CD4-positive, alpha-beta T cell (primary cell): ENCODE results near the gene POU2F1. TPM values are rescaled to one million over a fixed set of nuclear protein-coding genes. Genes with fewer than 3 reads are reported as not detected.
"Not testable (repeated sequence)": the region's sequence is repeated elsewhere in the genome, so short reads cannot be mapped to it uniquely, and the experiment has no call there.

ENCODE experiments used
- ATAC-seq: fragments of 200-7000 bp; cut with Tn5 transposase; one replicate; pipeline ENCODE4 v1.10.0; 2022; ENCODE audit warnings: mild to moderate bottlenecking; ENCODE audit not compliant: poor library complexity
- CTCF ChIA-PET: fragments of 350-600 bp; sonication (Branson Sonifier 250); formaldehyde crosslinking; loops from one replicate; lab custom pipeline; 2021; ENCODE audit warnings: antibody characterized with exemption, inconsistent platforms; lab: Charles Lee
- POLR2A ChIA-PET: fragments of 350-600 bp; sonication (Branson Sonifier 250); formaldehyde crosslinking; loops from one replicate; lab custom pipeline; 2021; ENCODE audit warnings: antibody characterized with exemption, inconsistent platforms; lab: Charles Lee
- DNase-seq, 14 experiments: peaks; one replicate each; pipeline ENCODE4 v3.0.0-alpha.2; 2013 to 2020; ENCODE audit warnings: mixed read lengths in 2 of 14
- H3K27ac ChIP-seq, 2 donors: one replicate each; pipeline versions ENCODE4 v1.5.1 to v1.7.0; 2013; ENCODE audit warnings: low read length in 2 of 2, low read depth in 1 of 2, mild to moderate bottlenecking in 1 of 2
- H3K27me3 ChIP-seq, 2 experiments: 1 replicate in 1 of 2; 2 replicates in 1 of 2; pipeline versions ENCODE4 v1.6.1 to v1.7.0; 2013; ENCODE audit warnings: low read length in 2 of 2, control low read depth in 1 of 2, mild to moderate bottlenecking in 1 of 2, moderate library complexity in 1 of 2; ENCODE audit not compliant: insufficient read depth in 2 of 2, control insufficient read depth in 1 of 2
- H3K36me3 ChIP-seq: one replicate; pipeline ENCODE4 v1.6.1; 2013; ENCODE audit warnings: low read length, control low read depth; ENCODE audit not compliant: insufficient read depth
- H3K4me1 ChIP-seq: one replicate; pipeline ENCODE4 v1.6.1; 2013; ENCODE audit warnings: low read length, control low read depth; ENCODE audit not compliant: insufficient read depth
- H3K4me3 ChIP-seq: one replicate; pipeline ENCODE4 v1.5.1; 2013; ENCODE audit warnings: mild to moderate bottlenecking, low read length, moderate library complexity
- H3K9me3 ChIP-seq, 2 experiments: 1 replicate in 1 of 2; 2 replicates in 1 of 2; pipeline versions ENCODE4 v1.6.1 to v1.7.0; 2013; ENCODE audit warnings: low read length in 2 of 2, mild to moderate bottlenecking in 2 of 2, control low read depth in 1 of 2, moderate library complexity in 1 of 2; ENCODE audit not compliant: control insufficient read depth in 1 of 2, insufficient read depth in 1 of 2
- H3K27ac Mint-ChIP-seq: one replicate; pipeline ENCODE4 v1.8.0; 2020; ENCODE audit warnings: mixed read lengths
- H3K27me3 Mint-ChIP-seq: one replicate; pipeline ENCODE4 v1.8.0; 2021; ENCODE audit warnings: mixed read lengths
- H3K36me3 Mint-ChIP-seq: one replicate; pipeline ENCODE4 v1.8.0; 2021; ENCODE audit warnings: low read depth, mixed read lengths
- H3K4me1 Mint-ChIP-seq: one replicate; pipeline ENCODE4 v1.8.0; 2021; ENCODE audit warnings: low read depth, mixed read lengths
- H3K4me3 Mint-ChIP-seq: one replicate; pipeline ENCODE4 v1.8.0; 2020; ENCODE audit warnings: mild to moderate bottlenecking, mixed read lengths
- H3K9me3 Mint-ChIP-seq: one replicate; pipeline ENCODE4 v1.8.0; 2020; ENCODE audit warnings: mixed read lengths
- CTCF ChIP-seq: fragments of 200-600 bp; IDR thresholded peaks from one replicate; pipeline ENCODE4 v1.8.0; 2022; ENCODE audit warnings: antibody characterized with exemption, mild to moderate bottlenecking
- intact Hi-C, 2 experiments: fragments of 100-400 bp; cut with DNase I in 1 of 2; cut with micrococcal nuclease in 1 of 2; formaldehyde crosslinking; loops; one replicate each; pipeline versions ENCODE4 v1.15.1 to v1.9.0; 2023 to 2025; cut with DNase I, micrococcal nuclease
- total RNA-seq, 174 experiments: library from RNA in 2 of 174; stranded (reverse) in 2 of 174; gene quantifications; one replicate each; pipeline ENCODE4 v1.2.3 and lab custom pipeline; 2021 to 2026

POU2F1 gene
- total RNA-seq, 2 experiments from 2014 or later: 27.0 to 28.6 TPM

- no peaks in the 10 kb centered on the region for H3K36me3 ChIP-seq
- H3K9me3 ChIP-seq: peaks cover 0 to 4% of the 10 kb centered on the region in 2 experiments
- no peak overlapping the region for H3K4me3 ChIP-seq
- no peak overlapping the region for H3K4me3 Mint-ChIP-seq
- POLR2A ChIA-PET: no interaction called here
- no peak for TF ChIP-seq CTCF
- no peak overlapping the region for H3K27ac ChIP-seq
- intact Hi-C loops: no loop called here
- peaks cover 19% of the 10 kb centered on the region for H3K36me3 Mint-ChIP-seq
- no peaks in the 10 kb centered on the region for H3K27me3 Mint-ChIP-seq
- H3K4me1 Mint-ChIP-seq: peaks cover 38% of the 10 kb centered on the region
- CTCF ChIA-PET: no interaction called here
- no peaks in the 10 kb centered on the region for H3K27me3 ChIP-seq
- no peak for ATAC-seq
- no peak overlapping the region for H3K27ac Mint-ChIP-seq
- H3K4me1 ChIP-seq: no peaks in the 10 kb centered on the region
- no peaks in the 10 kb centered on the region for H3K9me3 Mint-ChIP-seq
- no peak for DNase-seq
These were observed 23.6 kb downstream of the POU2F1 start for GRCh38 chr1:167244244-167244643.

GRCh38 chr1:167245168-167245567 is 24.5 kb downstream of the POU2F1 start:
- Mint-ChIP-seq H3K4me1 (peaks cover 48% of the 10 kb centered on the region), H3K36me3 (peaks cover 19% of the 10 kb centered on the region)
- H3K36me3 ChIP-seq, H3K9me3 Mint-ChIP-seq, H3K27ac ChIP-seq, H3K4me1 ChIP-seq, H3K9me3 ChIP-seq, ATAC-seq, H3K4me3 Mint-ChIP-seq, DNase-seq, H3K27me3 Mint-ChIP-seq, intact Hi-C loops, H3K27ac Mint-ChIP-seq, H3K27me3 ChIP-seq, H3K4me3 ChIP-seq: not testable (repeated sequence)
- ChIA-PET CTCF (interaction anchor here (0.8 kb wide), 1 partner anchor 45 kb away, joined by 4 read pairs; no protein-coding TSS in a partner anchor), POLR2A (interaction anchor here (0.9 kb wide), 1 partner anchor 9 kb away, joined by 3 read pairs; no protein-coding TSS in a partner anchor)

GRCh38 chr1:167246971-167247370 is 26.3 kb downstream of the POU2F1 start:
- H3K27ac ChIP-seq: no peak overlapping the region
- no peaks in the 10 kb centered on the region for H3K27me3 Mint-ChIP-seq
- ChIA-PET CTCF (interaction anchor here (1.3 kb wide), 1 partner anchor 21 kb away, joined by 4 read pairs; no protein-coding TSS in a partner anchor), POLR2A (interaction anchor here (0.8 to 1.4 kb wide), 3 partner anchors 14 to 17 kb away, joined by 3 to 5 read pairs (median 4); no protein-coding TSS in a partner anchor)
- no peak overlapping the region for H3K4me3 Mint-ChIP-seq
- peaks cover 0 to 4% of the 10 kb centered on the region in 2 experiments for H3K9me3 ChIP-seq
- no peak overlapping the region for H3K27ac Mint-ChIP-seq
- TF ChIP-seq CTCF: no peak
- H3K4me1 ChIP-seq: no peaks in the 10 kb centered on the region
- intact Hi-C loops: no loop called here
- H3K4me3 ChIP-seq: no peak overlapping the region
- no peaks in the 10 kb centered on the region for H3K36me3 ChIP-seq
- no peak for DNase-seq
- H3K27me3 ChIP-seq: no peaks in the 10 kb centered on the region
- no peak for ATAC-seq
- H3K36me3 Mint-ChIP-seq: peaks cover 19% of the 10 kb centered on the region
- H3K9me3 Mint-ChIP-seq: no peaks in the 10 kb centered on the region
- peaks cover 53% of the 10 kb centered on the region for H3K4me1 Mint-ChIP-seq

GRCh38 chr1:167247754-167248153 is 27.1 kb downstream of the POU2F1 start:
- H3K9me3 Mint-ChIP-seq: no peaks in the 10 kb centered on the region
- H3K4me3 Mint-ChIP-seq: no peak overlapping the region
- ATAC-seq: no peak
- intact Hi-C loops: no loop called here
- peaks cover 47% of the 10 kb centered on the region for H3K4me1 Mint-ChIP-seq
- Histone ChIP-seq H3K27me3 (no peaks in the 10 kb centered on the region), H3K4me1 (no peaks in the 10 kb centered on the region), H3K4me3 (no peak overlapping the region), H3K9me3 (peaks cover 0 to 4% of the 10 kb centered on the region in 2 experiments), H3K36me3 (no peaks in the 10 kb centered on the region), H3K27ac (no peak overlapping the region)
- no peak overlapping the region for H3K27ac Mint-ChIP-seq
- CTCF ChIA-PET: interaction anchor here (1.3 kb wide), 1 partner anchor 20 kb away, joined by 4 read pairs; no protein-coding TSS in a partner anchor
- POLR2A ChIA-PET: interaction anchor here (0.8 to 1.4 kb wide), 3 partner anchors 15 to 17 kb away, joined by 3 to 5 read pairs (median 4); no protein-coding TSS in a partner anchor
- H3K36me3 Mint-ChIP-seq: peaks cover 12% of the 10 kb centered on the region
- H3K27me3 Mint-ChIP-seq: no peaks in the 10 kb centered on the region
- no peak for DNase-seq
- no peak for TF ChIP-seq CTCF
